GM10266 (cell line): ENCODE measurements around the gene CNPY4.
"Not testable (repeated sequence)": the region's sequence is repeated elsewhere in the genome, so short reads cannot be mapped to it uniquely, and the experiment has no call there.

Source experiments
- DNase-seq: peaks from one replicate; pipeline ENCODE4 v3.0.0; 2012; ENCODE audit errors: extremely low spot score
- TF ChIP-seq, protein P1 (sequence below): IDR thresholded peaks from 2 replicates; pipeline ENCODE4 v1.5.1; 2012; ENCODE audit warnings: mild to moderate bottlenecking, low read depth; ENCODE audit not compliant: control insufficient read depth, insufficient read depth; ENCODE audit errors: missing control alignments

The CNPY4 gene

DNA sequence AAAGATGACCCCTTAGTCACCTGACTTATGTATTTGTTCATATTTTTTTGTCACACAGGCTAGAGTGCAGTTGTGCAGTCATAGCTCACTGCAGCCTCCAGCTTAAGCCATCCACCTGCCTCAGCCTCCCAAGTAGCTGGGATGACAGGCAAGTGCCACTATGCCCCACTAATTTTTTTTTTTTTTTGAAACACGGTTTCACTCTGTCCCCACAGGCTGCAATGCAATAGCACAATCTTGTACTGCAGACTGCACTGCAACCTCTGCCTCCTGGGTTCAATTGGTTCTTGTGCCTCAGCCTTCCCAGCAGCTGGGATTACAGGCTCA, 9.2 kb downstream of the CNPY4 start:
- DNase-seq, result no peak
- TF ChIP-seq, protein P1, sequence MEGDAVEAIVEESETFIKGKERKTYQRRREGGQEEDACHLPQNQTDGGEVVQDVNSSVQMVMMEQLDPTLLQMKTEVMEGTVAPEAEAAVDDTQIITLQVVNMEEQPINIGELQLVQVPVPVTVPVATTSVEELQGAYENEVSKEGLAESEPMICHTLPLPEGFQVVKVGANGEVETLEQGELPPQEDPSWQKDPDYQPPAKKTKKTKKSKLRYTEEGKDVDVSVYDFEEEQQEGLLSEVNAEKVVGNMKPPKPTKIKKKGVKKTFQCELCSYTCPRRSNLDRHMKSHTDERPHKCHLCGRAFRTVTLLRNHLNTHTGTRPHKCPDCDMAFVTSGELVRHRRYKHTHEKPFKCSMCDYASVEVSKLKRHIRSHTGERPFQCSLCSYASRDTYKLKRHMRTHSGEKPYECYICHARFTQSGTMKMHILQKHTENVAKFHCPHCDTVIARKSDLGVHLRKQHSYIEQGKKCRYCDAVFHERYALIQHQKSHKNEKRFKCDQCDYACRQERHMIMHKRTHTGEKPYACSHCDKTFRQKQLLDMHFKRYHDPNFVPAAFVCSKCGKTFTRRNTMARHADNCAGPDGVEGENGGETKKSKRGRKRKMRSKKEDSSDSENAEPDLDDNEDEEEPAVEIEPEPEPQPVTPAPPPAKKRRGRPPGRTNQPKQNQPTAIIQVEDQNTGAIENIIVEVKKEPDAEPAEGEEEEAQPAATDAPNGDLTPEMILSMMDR, result no peak

DNA sequence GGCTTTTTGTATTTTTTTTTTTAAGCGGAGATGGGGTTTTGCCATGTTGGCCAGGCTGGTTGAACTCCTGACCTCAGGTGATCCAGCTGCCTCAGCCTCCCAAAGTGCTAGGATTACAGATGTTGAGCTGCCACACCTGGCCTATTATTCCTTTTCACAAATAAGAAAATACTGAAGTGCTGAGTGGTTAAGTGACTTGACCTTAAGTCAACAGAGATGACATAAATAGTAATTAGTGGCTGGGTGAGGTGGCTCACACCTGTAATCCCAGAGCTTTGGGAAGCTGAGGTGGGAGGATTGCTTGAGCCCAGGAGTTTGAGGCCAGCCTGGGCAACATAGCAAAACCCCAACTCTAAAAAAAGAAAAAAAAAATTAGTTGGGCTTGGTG, 10.8 kb downstream of the CNPY4 start:
- not testable (repeated sequence) for DNase-seq

DNA sequence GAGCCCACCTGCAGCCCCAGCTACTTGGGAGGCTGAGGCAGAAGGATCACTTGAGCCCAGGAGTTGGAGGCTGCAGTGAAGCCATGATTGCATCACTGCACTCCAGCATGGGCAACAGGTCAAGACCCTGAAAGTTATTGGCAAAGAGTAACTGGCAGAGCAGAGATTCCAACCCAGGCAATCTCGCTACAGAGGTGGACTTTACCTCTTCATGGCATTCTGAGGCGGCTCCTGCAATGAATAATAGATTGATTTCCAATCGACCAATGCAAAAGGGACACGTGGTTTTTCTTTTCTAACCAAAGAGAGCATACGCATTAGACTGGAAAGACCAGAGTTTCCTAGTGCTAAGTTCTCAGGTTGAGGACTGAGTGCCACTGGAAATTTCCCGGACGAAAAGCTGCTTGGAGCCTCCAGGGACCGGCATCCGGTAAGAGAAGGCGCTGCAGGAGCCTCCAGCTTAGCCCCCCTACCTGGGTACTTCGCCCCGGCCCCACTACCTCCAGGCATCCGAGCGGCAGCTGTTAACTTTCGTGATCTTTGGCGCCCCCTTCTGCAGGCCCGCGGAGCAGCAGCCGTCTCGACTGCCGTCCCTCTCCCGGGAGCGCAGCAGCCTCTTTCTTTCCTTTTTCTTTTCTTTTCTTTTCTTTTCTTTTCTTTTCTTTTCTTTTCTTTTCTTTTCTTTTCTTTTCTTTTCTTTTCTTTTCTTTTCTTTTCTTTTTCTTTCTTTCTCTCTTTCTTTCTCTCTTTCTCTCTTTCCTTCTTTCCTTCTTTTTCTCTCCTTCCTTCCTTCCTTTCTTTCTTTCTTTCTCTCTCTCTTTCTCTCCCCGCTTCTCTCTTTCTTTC, 11.4 kb downstream of the CNPY4 start:
- peak; percentile 79 for DNase-seq
- TF ChIP-seq, protein P1, result peak; percentile 95

DNA sequence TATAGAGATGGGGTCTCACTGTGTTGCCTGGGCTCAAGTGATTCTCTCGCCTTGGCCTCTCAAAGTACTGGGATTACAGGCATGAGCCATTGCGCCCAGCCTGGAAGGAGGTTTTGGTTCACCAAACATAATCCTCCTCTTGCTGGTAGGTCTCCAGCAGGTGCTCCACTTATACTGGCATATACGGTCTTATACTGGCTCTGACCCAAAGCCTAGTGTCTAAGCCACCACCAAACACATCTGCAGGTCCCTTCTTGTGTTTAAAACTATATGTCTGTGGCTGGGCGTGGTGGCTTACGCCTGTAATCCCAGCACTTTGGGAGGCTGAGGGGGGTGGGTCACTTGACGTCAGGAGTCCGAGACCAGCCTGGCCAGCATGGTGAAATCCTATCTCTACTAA, 12.7 kb downstream of the CNPY4 start:
- TF ChIP-seq, protein P1, result no peak
- no peak for DNase-seq

DNA sequence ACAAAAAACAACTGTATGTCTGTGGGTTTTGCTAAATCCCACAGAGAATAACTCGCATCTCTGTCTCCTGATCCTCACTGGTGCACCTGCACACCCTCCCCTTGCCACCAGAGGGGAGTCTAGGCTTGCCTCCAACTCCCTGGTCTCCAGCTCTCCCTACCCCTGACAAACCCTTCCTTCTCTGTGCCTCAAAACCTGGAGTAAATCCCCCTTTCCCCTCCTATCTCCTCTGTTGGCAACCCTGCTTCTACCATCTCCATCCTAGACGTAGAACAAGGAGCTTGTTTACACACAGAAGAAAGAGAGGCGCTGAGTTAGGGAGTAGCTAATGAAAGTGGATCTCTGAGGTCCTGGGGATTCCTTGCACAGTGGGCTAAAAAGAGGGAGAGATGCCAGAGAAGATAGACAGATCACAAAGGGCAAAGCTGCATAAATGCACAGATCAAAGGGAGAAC, 13.3 kb downstream of the CNPY4 start:
- DNase-seq, result peak; percentile 77
- TF ChIP-seq, protein P1, result peak; percentile 94

DNA sequence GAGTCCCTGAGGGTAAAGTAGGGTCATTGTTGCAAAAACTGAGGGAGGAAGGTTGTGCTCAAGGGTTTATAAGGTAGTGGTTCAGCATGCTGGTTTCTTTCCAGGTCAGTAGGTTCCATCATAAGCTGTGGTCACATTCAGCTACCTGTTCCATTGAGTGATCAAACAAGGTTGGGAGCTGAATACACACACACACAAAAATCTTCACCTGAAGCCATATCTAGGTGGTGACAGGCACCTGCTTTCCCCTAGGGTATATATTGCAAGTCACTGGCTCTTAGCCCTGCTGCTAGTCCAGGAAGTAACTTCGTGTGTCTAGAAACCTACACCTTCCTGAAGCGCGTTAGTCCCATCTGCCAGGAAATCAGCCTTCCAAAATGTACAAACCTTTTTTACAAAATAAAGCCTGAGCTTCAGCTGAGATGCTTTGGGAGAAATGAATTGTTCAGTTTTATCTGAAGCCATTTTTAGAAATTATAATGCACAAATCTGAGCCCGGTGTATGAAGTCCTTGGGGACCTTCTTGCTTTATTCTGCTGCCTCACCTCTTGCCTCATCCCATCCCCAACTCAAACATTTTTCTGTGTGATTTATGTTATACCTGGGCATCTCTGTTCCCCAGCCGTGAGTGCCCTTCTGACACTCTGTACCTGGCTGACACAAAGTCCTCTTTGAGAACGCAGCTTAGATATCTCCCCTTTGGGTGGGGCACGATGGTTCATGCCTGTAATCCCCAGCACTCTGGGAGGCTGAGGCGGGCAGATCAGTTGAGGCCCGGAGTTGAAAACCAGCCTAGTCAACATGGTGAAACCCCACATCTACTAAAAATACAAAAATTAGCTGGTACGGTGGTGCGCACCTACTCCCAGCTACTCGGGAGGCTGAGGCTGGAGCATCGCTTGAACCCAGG, 18.7 kb downstream of the CNPY4 start:
- DNase-seq, result peak; percentile 9
- TF ChIP-seq, protein P1, result no peak

DNA sequence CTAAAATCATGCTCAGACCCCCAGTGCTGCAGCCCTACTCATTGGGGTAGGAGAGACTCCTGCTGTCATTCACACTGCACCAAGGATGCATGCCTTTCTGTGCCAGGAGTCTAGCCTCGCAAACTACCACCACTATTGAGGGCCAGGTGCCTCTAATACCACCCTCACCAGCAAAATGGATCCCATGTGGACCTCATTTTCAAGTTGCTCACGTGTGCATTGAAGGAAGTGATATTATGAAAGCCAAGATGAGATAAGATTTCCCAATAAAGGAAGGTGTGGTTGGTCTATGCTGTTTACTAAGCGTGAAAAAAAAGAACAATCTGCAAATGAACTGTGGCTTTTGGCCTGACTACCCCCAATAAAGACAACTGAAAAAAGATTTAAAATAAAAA, 22.1 kb downstream of the CNPY4 start:
- TF ChIP-seq, protein P1, result no peak
- DNase-seq, result no peak
